BLaER1 (cell line): ENCODE results near the gene ST3GAL3.
"Not testable (repeated sequence)": the region's sequence is repeated elsewhere in the genome, so short reads cannot be mapped to it uniquely, and the experiment has no call there.

Source experiments
- H3K27ac ChIP-seq: shearing (Covaris generic); formaldehyde crosslinking; 2 replicates; pipeline ENCODE4 v1.8.1; 2022
- H3K27me3 ChIP-seq: shearing (Covaris generic); formaldehyde crosslinking; 2 replicates; pipeline ENCODE4 v1.8.1; 2022
- H3K36me3 ChIP-seq: shearing (Covaris generic); formaldehyde crosslinking; 2 replicates; pipeline ENCODE4 v1.8.1; 2022
- H3K4me1 ChIP-seq: shearing (Covaris generic); formaldehyde crosslinking; 2 replicates; pipeline ENCODE4 v1.8.1; 2022
- H3K4me2 ChIP-seq: shearing (Covaris generic); formaldehyde crosslinking; 2 replicates; pipeline ENCODE4 v1.8.1; 2022
- H3K4me3 ChIP-seq: shearing (Covaris generic); formaldehyde crosslinking; 2 replicates; pipeline ENCODE4 v1.8.1; 2022
- H3K9ac ChIP-seq: shearing (Covaris generic); formaldehyde crosslinking; 2 replicates; pipeline ENCODE4 v1.8.1; 2022
- H3K9me3 ChIP-seq: shearing (Covaris generic); formaldehyde crosslinking; 2 replicates; pipeline ENCODE4 v1.8.1; 2022
- H4K20me1 ChIP-seq: shearing (Covaris generic); formaldehyde crosslinking; 2 replicates; pipeline ENCODE4 v1.8.1; 2022
- Cebpa-rat ChIP-seq: shearing (Covaris generic); IDR thresholded peaks from 2 replicates; pipeline ENCODE4 v1.8.1; 2022

Gene ST3GAL3

DNA sequence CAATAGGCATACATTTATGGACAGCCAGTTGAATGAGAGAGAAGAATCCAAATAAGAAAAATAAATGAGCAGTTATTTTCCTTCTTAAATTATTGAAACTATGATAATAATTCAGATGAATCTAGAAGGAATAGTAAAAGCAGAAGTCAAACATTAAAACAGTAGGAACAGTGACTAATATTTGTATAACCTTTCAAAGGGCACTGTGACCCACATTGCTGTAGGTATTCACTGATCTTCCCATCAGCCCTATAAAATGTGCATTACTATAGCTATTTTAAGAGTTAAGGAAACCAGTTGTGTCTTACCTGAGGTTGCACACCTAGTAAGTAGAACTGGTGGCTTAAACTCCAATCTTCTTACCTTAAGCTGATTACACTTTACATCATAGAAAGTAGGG lies 123.5 kb downstream of the ST3GAL3 start:
- H3K9me3 ChIP-seq: no peaks in the 10 kb centered on the region
- no peak overlapping the region for H3K4me3 ChIP-seq
- peaks cover 5% of the 10 kb centered on the region for H3K36me3 ChIP-seq
- peak overlapping the region; percentile 94; the same call in 1 of the 2 replicates for H3K4me2 ChIP-seq
- no peaks in the 10 kb centered on the region for H4K20me1 ChIP-seq
- no peaks in the 10 kb centered on the region for H3K27me3 ChIP-seq
- H3K27ac ChIP-seq: no peak overlapping the region
- no peak for TF ChIP-seq Cebpa-rat
- H3K9ac ChIP-seq: no peak overlapping the region
- H3K4me1 ChIP-seq: peaks cover 53% of the 10 kb centered on the region

DNA sequence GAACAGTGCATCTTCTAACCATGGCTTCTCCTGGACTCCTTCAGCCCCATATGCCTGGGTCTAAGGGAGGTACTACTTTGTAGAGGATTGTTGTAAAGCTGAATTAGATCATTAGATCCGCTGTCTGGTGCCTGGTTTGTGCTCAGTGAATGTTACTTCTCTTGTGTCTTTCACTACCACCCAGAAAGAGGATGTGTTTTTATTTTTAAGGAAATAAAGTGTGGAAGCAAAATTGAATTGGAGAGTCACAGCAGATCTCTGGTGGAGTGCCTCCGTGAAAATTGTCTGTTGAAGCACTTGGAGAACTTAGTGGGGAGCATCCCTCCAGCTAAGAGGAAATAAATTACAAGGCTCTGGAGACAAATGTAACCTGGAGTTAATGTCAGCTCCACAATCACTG lies 124.5 kb downstream of the ST3GAL3 start:
- H3K4me1 ChIP-seq: peaks cover 63% of the 10 kb centered on the region
- peak overlapping the region; percentile 94 for H3K4me2 ChIP-seq

DNA sequence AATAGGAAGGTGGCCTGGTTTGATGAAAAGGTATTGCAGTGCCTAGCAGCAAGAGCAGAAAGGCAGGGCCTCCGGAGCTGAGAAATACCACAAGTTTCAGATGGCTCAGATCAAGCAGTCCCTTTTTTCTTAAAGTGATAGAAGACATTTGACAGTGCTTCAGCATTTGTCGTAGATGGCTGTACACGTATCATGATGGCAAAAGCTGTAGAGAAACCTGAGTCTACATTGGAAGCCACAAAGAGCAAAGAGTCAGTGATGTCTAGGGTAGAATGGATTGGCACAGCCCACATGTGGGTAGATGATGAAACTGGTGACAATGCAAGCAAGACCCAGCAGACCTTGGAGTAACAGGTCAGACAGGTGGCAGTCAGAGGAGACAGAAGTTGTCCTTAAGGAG lies 124.9 kb downstream of the ST3GAL3 start:
- Histone ChIP-seq H4K20me1 (no peaks in the 10 kb centered on the region), H3K9me3 (no peaks in the 10 kb centered on the region), H3K4me1 (peaks cover 67% of the 10 kb centered on the region), H3K27me3 (no peaks in the 10 kb centered on the region), H3K36me3 (peaks cover 4% of the 10 kb centered on the region), H3K4me3 (no peak overlapping the region), H3K27ac (peak overlapping the region; percentile 98), H3K9ac (peak overlapping the region; percentile 40), H3K4me2 (peak overlapping the region; percentile 94)
- no peak for TF ChIP-seq Cebpa-rat

More for the DNA sequence above, 124.5 kb downstream of the ST3GAL3 start:
- Histone ChIP-seq H3K27me3 (no peaks in the 10 kb centered on the region), H3K4me3 (no peak overlapping the region), H3K9ac (peak overlapping the region; percentile 40), H4K20me1 (no peaks in the 10 kb centered on the region), H3K27ac (peak overlapping the region; percentile 98), H3K36me3 (peaks cover 5% of the 10 kb centered on the region), H3K9me3 (no peaks in the 10 kb centered on the region)
- no peak for TF ChIP-seq Cebpa-rat

DNA sequence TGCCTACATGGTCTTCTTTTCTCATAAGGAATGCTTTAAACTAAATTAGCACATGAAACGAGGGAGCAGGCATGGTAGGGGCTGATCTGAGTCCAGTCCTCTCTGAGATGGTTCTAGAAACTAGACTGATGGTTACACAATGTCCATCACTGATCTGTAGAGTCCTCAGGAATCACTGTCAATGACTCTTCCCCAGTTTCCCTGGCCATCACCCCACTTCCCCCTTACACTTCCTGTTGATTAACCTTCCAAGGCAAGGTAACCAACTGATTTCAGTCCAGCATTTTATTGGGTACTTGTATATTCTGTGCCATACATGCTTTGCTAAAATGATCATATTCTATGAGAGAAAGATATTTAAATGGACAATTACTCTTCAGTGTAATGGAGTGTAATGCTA lies 125.7 kb downstream of the ST3GAL3 start:
- peak overlapping the region; percentile 3; the same call in 1 of the 2 replicates for H3K4me3 ChIP-seq
- H3K27ac ChIP-seq: peak overlapping the region; percentile 98
- H3K27me3 ChIP-seq: no peaks in the 10 kb centered on the region
- no peaks in the 10 kb centered on the region for H4K20me1 ChIP-seq
- peak overlapping the region; percentile 83; the same call in 1 of the 2 replicates for H3K9ac ChIP-seq
- no peaks in the 10 kb centered on the region for H3K9me3 ChIP-seq
- TF ChIP-seq Cebpa-rat: no peak
- peak overlapping the region; percentile 94 for H3K4me2 ChIP-seq
- peaks cover 75% of the 10 kb centered on the region for H3K4me1 ChIP-seq
- H3K36me3 ChIP-seq: no peaks in the 10 kb centered on the region

DNA sequence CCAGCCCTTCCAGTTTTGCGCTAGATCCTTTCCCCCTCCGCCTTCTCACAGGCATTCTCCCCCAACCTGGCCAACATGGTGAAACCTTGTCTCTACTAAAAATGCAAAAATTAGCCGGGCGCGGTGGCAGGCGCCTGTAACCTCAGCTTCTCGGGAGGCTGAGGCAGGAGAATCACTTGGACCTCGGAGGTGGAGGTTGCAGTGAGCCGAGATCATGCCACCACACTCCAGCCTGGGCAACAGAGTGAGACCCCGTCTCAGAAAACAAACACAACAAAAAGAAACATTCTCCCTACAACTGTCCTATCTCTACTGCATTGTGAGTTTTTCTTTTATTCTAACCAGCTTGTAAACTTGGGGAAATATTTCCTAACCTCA lies 126.6 kb downstream of the ST3GAL3 start:
- H3K9ac ChIP-seq: peak overlapping the region; percentile 83
- not testable (repeated sequence) for H3K36me3 ChIP-seq, H3K27me3 ChIP-seq, H4K20me1 ChIP-seq, H3K9me3 ChIP-seq
- peak overlapping the region; percentile 94 for H3K4me2 ChIP-seq
- peaks cover 83% of the 10 kb centered on the region for H3K4me1 ChIP-seq
- H3K4me3 ChIP-seq: peak overlapping the region; percentile 51
- peak overlapping the region; percentile 98 for H3K27ac ChIP-seq

DNA sequence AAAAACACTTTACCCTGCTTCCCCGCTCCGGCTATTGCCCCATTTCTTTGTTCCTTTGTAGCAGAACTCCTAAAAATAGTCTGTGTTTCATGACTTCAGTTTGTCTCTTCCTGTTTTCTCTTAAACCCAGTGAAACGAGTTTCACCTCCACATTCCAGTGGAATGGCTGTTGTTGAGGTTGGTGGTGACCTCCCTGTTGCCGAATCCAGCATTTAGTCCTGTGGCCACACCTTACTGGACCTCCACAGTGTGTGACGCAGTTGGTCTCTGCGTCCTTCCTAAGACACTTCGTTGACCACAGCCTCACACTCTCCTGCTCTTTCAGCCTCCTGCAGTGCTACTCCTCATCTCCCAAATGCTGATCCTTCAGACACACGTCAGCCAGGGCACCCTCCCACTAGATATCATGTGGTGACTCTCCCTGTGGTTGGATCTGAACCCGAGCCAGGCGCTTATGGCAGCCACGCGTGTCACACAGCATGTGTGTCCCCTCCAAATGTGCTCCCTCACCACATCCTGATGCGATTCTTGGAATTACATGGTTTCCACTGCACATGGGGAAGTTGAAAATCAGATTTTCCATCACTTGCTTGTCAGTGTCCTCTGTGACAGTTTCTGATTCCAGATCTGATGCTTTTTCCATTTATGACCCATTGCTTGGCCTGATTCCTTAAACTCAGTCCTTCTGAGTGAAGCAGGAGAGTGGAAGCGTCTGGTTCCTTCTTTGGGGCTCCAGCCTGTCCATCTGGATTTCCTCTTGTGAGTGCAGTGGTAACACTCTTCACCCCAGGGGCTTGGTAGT lies 127.1 kb downstream of the ST3GAL3 start:
- Histone ChIP-seq H3K4me2 (peak overlapping the region; percentile 94), H3K36me3 (no peaks in the 10 kb centered on the region), H3K27me3 (no peaks in the 10 kb centered on the region), H3K4me3 (peak overlapping the region; percentile 51), H3K4me1 (peaks cover 89% of the 10 kb centered on the region), H4K20me1 (no peaks in the 10 kb centered on the region), H3K9ac (peak overlapping the region; percentile 83), H3K27ac (peak overlapping the region; percentile 98), H3K9me3 (no peaks in the 10 kb centered on the region)
- no peak for TF ChIP-seq Cebpa-rat

DNA sequence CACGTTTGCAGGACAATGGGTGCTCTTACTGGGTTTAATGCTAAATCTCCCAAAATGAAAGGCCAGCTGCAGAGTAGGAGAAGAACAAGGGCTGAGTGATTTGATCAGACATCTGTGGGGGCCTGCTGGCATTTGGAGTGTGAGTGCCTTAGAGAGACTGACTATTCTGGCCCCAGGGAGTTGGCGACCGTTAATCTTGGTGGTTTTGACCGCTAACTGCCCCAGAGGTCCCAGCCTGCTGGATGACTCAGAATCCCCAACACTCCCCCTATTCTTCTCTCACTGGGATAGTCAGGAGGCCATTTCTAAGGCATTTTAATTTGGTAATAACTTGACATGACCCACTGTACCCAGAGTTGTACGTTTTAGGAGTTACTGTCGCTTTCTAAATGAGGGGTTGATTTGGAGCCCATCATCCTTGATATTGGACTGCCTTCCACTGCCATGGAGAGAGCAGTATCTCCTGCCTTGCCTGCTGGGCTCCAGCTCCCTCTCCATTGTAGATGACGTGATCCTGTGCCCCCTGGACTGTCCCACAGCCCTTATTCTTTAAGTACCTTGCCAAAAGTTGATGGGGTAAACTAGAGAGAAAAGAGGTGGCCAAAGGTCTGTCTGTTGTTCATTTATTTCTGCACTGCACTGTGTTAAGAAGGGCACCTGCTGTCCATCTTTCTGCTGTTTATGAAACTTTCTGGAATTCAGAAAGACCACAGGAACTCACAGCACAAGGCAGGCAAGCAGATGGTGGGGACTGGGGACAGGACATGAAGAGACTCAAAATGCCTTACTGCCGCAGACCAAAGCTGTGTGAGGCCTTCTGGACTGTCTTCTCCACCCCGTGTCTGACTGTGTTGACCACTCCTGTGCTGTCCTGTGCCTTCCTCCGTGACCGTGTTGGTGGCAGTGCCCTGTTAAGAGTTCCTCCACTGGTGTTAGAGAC lies 128.0 kb downstream of the ST3GAL3 start:
- Histone ChIP-seq H3K36me3 (peaks cover 7% of the 10 kb centered on the region; the same call in 1 of the 2 replicates), H3K27me3 (no peaks in the 10 kb centered on the region), H3K4me1 (peaks cover 96% of the 10 kb centered on the region), H3K4me3 (peak overlapping the region; percentile 51; the same call in 1 of the 2 replicates), H3K4me2 (peak overlapping the region; percentile 94), H3K9me3 (0 out of 2 replicates have a peak, but pooled peaks cover 3% of the 10 kb centered on the region), H3K27ac (peak overlapping the region; percentile 98), H4K20me1 (no peaks in the 10 kb centered on the region), H3K9ac (peak overlapping the region; percentile 83)
- no peak for TF ChIP-seq Cebpa-rat

DNA sequence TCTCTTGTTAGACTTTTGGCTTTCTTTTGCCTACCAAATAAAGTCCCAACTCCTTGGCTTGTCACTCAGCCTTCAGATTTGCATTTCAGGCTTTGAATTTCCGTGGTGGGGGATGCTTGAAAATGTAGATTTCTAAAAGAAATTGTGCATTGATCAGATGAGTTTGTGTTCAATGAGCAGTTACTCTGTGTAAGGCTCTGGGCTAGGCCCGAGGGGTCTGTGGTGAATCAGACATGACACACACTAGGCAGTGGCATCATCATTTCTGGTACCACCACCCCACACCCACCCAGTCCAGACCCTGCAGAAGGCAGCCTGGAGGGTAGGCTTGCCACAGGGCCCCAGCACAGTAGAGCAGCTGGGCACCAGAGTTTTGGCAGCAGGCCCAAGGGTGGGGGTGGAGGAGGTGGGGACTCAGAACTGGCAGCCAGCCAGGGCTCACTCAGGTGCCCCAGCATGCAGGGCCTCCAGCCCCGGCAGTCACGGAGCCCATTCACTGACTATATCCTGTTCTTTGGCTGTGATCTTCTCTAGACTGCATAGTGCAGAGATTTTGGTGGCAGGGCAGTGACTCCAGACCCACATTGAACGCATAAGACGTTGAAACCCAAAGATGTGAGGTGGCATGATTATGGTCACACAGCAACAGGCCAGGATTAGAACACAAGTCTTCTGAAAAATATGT lies 129.1 kb downstream of the ST3GAL3 start:
- peak overlapping the region; percentile 94 for H3K4me2 ChIP-seq

DNA sequence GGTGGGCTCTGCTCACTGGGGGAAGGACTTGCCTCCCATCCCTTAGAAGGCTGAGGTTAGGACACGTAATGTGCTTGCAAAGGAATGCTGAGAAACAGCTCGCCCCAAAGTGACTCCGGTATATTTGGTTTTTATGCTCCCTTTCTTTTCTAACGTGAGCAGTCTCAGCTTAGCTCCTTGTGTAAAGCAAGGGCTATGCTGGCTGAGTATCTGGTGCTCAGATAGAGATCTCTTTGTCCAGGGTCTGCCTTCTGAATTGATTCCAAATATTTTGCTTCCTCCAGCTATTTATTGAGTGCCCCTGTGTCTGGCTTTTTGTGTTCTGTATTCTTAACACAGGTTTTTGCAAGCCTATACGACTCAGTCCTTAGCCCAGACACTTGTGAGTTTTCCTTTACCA lies 131.7 kb downstream of the ST3GAL3 start:
- H3K4me2 ChIP-seq: peak overlapping the region; percentile 94
- peak overlapping the region; percentile 38; the same call in 1 of the 2 replicates for H3K9ac ChIP-seq
- H3K27ac ChIP-seq: peak overlapping the region; percentile 98
- no peaks in the 10 kb centered on the region for H3K27me3 ChIP-seq
- H4K20me1 ChIP-seq: no peaks in the 10 kb centered on the region
- no peak overlapping the region for H3K4me3 ChIP-seq
- peaks cover 61% of the 10 kb centered on the region for H3K4me1 ChIP-seq
- peaks cover 26% of the 10 kb centered on the region for H3K9me3 ChIP-seq
- H3K36me3 ChIP-seq: peaks cover 40% of the 10 kb centered on the region
- TF ChIP-seq Cebpa-rat: no peak

More for the DNA sequence above, 129.1 kb downstream of the ST3GAL3 start:
- peak overlapping the region; percentile 83 for H3K9ac ChIP-seq
- H3K27me3 ChIP-seq: no peaks in the 10 kb centered on the region
- H3K4me3 ChIP-seq: 0 out of 2 replicates have a peak overlapping the region, but pooled peaks have one; percentile 10
- peaks cover 87% of the 10 kb centered on the region for H3K4me1 ChIP-seq
- TF ChIP-seq Cebpa-rat: no peak
- peak overlapping the region; percentile 98 for H3K27ac ChIP-seq
- H4K20me1 ChIP-seq: no peaks in the 10 kb centered on the region
- peaks cover 10% of the 10 kb centered on the region for H3K9me3 ChIP-seq
- peaks cover 17% of the 10 kb centered on the region for H3K36me3 ChIP-seq
